HAP-1 (cell line): ENCODE results near the gene PRKCE.
"Not testable (repeated sequence)": the region's sequence is repeated elsewhere in the genome, so short reads cannot be mapped to it uniquely, and the experiment has no call there.

Experiments used
- DNase-seq, 2 experiments: peaks; one replicate each; pipeline ENCODE4 v3.0.0-alpha.2; 2016 to 2020; ENCODE audit warnings: low spot score in 2 of 2
- H3K27me3 ChIP-seq: fragments of 250-450 bp; sonication (Bioruptor Pico); 2 replicates; pipeline ENCODE4 v1.5.1; 2020; ENCODE audit warnings: low read depth, mild to moderate bottlenecking, moderate library complexity
- H3K36me3 ChIP-seq: fragments of 250-450 bp; sonication (Bioruptor Pico); replicated peaks from 2 replicates; pipeline ENCODE4 v1.5.1; 2020; ENCODE audit warnings: mild to moderate bottlenecking
- H3K4me1 ChIP-seq: fragments of 250-450 bp; sonication (Bioruptor Pico); 2 replicates; pipeline ENCODE4 v1.5.1; 2020; ENCODE audit warnings: mild to moderate bottlenecking
- H3K4me3 ChIP-seq: fragments of 250-450 bp; sonication (Bioruptor Pico); 2 replicates; pipeline ENCODE4 v1.5.1; 2020; ENCODE audit warnings: mild to moderate bottlenecking, moderate library complexity
- H3K9me3 ChIP-seq: fragments of 250-450 bp; sonication (Bioruptor Pico); 2 replicates; pipeline ENCODE4 v1.5.1; 2020; ENCODE audit warnings: mild to moderate bottlenecking, moderate library complexity
- in situ Hi-C: fragments of 300-500 bp; cut with MboI; formaldehyde crosslinking; loops from 3 replicates; pipeline ENCODE4 v1.14.3; 2020; ENCODE audit warnings: low sequenced_read_pairs, inconsistent platforms, mixed read lengths

Gene PRKCE

GRCh38 chr2:46216213-46216612 is 564.7 kb downstream of the PRKCE start:
- Histone ChIP-seq H3K4me3 (no peak overlapping the region), H3K27me3 (peaks cover 3% of the 10 kb centered on the region; the same call in 1 of the 2 replicates), H3K9me3 (no peaks in the 10 kb centered on the region; the same call in 1 of the 2 replicates), H3K36me3 (no peaks in the 10 kb centered on the region), H3K4me1 (no peaks in the 10 kb centered on the region)
- in situ Hi-C loops: no loop called here
- no peak for DNase-seq

GRCh38 chr2:46223514-46223913 is 572.0 kb downstream of the PRKCE start:
- H3K36me3 ChIP-seq, H3K27me3 ChIP-seq, H3K9me3 ChIP-seq, H3K4me3 ChIP-seq, in situ Hi-C loops, DNase-seq, H3K4me1 ChIP-seq: not testable (repeated sequence)

GRCh38 chr2:46225150-46225625 is 573.7 kb downstream of the PRKCE start:
- H3K9me3 ChIP-seq: no peaks in the 10 kb centered on the region
- no peaks in the 10 kb centered on the region for H3K36me3 ChIP-seq
- no peak overlapping the region for H3K4me3 ChIP-seq
- no peaks in the 10 kb centered on the region for H3K4me1 ChIP-seq
- no peaks in the 10 kb centered on the region for H3K27me3 ChIP-seq
- no peak for DNase-seq
- in situ Hi-C loops: no loop called here

- Histone ChIP-seq H3K4me3 (no peak overlapping the region), H3K9me3 (no peaks in the 10 kb centered on the region), H3K36me3 (no peaks in the 10 kb centered on the region), H3K4me1 (no peaks in the 10 kb centered on the region), H3K27me3 (no peaks in the 10 kb centered on the region)
- in situ Hi-C loops: no loop called here
- no peak for DNase-seq
Measured at GRCh38 chr2:46225730-46226129, 574.3 kb downstream of the PRKCE start.

GRCh38 chr2:46226620-46227019 is 575.1 kb downstream of the PRKCE start:
- H3K27me3 ChIP-seq: no peaks in the 10 kb centered on the region
- no peaks in the 10 kb centered on the region for H3K9me3 ChIP-seq
- H3K36me3 ChIP-seq: no peaks in the 10 kb centered on the region
- H3K4me1 ChIP-seq: no peaks in the 10 kb centered on the region
- in situ Hi-C loops: no loop called here
- no peak overlapping the region for H3K4me3 ChIP-seq
- no peak for DNase-seq

- Histone ChIP-seq H3K27me3 (no peaks in the 10 kb centered on the region), H3K4me3 (no peak overlapping the region), H3K36me3 (no peaks in the 10 kb centered on the region), H3K4me1 (no peaks in the 10 kb centered on the region), H3K9me3 (no peaks in the 10 kb centered on the region)
- in situ Hi-C loops: no loop called here
- no peak for DNase-seq
Measured at GRCh38 chr2:46227022-46227421, 575.5 kb downstream of the PRKCE start.

GRCh38 chr2:46227674-46228289 is 576.3 kb downstream of the PRKCE start:
- H3K4me1 ChIP-seq: no peaks in the 10 kb centered on the region
- DNase-seq: no peak
- no peaks in the 10 kb centered on the region for H3K36me3 ChIP-seq
- H3K4me3 ChIP-seq: no peak overlapping the region
- no peaks in the 10 kb centered on the region for H3K9me3 ChIP-seq
- H3K27me3 ChIP-seq: no peaks in the 10 kb centered on the region
- in situ Hi-C loops: no loop called here

- Histone ChIP-seq H3K27me3 (no peaks in the 10 kb centered on the region), H3K9me3 (no peaks in the 10 kb centered on the region), H3K36me3 (no peaks in the 10 kb centered on the region), H3K4me3 (no peak overlapping the region), H3K4me1 (no peaks in the 10 kb centered on the region)
- in situ Hi-C loops: no loop called here
- no peak for DNase-seq
Measured at GRCh38 chr2:46229134-46230063, 577.9 kb downstream of the PRKCE start.

- H3K36me3 ChIP-seq: no peaks in the 10 kb centered on the region
- H3K4me1 ChIP-seq: no peaks in the 10 kb centered on the region
- H3K4me3 ChIP-seq: no peak overlapping the region
- no peak for DNase-seq
- in situ Hi-C loops: no loop called here
- no peaks in the 10 kb centered on the region for H3K27me3 ChIP-seq
- H3K9me3 ChIP-seq: no peaks in the 10 kb centered on the region
Measured at GRCh38 chr2:46230115-46230571, 578.7 kb downstream of the PRKCE start.

- Histone ChIP-seq H3K4me3 (no peak overlapping the region), H3K9me3 (no peaks in the 10 kb centered on the region), H3K36me3 (no peaks in the 10 kb centered on the region), H3K27me3 (no peaks in the 10 kb centered on the region), H3K4me1 (no peaks in the 10 kb centered on the region)
- in situ Hi-C loops: no loop called here
- no peak for DNase-seq
Measured at GRCh38 chr2:46230677-46231425, 579.4 kb downstream of the PRKCE start.

- no peaks in the 10 kb centered on the region for H3K27me3 ChIP-seq
- H3K36me3 ChIP-seq: no peaks in the 10 kb centered on the region
- DNase-seq: no peak
- in situ Hi-C loops: no loop called here
- no peaks in the 10 kb centered on the region for H3K4me1 ChIP-seq
- H3K4me3 ChIP-seq: no peak overlapping the region
- H3K9me3 ChIP-seq: no peaks in the 10 kb centered on the region
Measured at GRCh38 chr2:46231721-46232120, 580.2 kb downstream of the PRKCE start.

GRCh38 chr2:46232860-46233259 is 581.4 kb downstream of the PRKCE start:
- in situ Hi-C loops: no loop called here
- H3K4me1 ChIP-seq: no peaks in the 10 kb centered on the region
- no peak overlapping the region for H3K4me3 ChIP-seq
- H3K27me3 ChIP-seq: no peaks in the 10 kb centered on the region
- DNase-seq: no peak
- H3K36me3 ChIP-seq: no peaks in the 10 kb centered on the region
- H3K9me3 ChIP-seq: no peaks in the 10 kb centered on the region

GRCh38 chr2:46236006-46236875 is 584.8 kb downstream of the PRKCE start:
- Histone ChIP-seq H3K4me1 (no peaks in the 10 kb centered on the region), H3K36me3 (no peaks in the 10 kb centered on the region), H3K4me3 (no peak overlapping the region), H3K27me3 (no peaks in the 10 kb centered on the region), H3K9me3 (no peaks in the 10 kb centered on the region)
- in situ Hi-C loops: no loop called here
- DNase-seq: no peak
